Tibial artery (tissue), 4 donors: ENCODE results near the gene GABRB3.

Experiments
- DNase-seq, 2 donors: peaks; one replicate each; pipeline ENCODE4 v3.0.0-alpha.2; 2019
- H3K27ac ChIP-seq, 2 donors: fragments of 200-600 bp; sonication (generic) in 1 of 2; 1 replicate in 1 of 2; 2 replicates in 1 of 2; pipeline ENCODE4 v1.5.1; 2018 to 2019; ENCODE audit warnings: mild to moderate bottlenecking in 1 of 2
- H3K27me3 ChIP-seq, 2 donors: fragments of 200-600 bp; sonication (generic) in 1 of 2; one replicate each; pipeline versions ENCODE4 v1.5.1 to v1.6.0; 2016 to 2019
- H3K36me3 ChIP-seq, 3 donors: fragments of 200-600 bp; sonication (generic) in 2 of 3; one replicate each; pipeline ENCODE4 v1.5.1; 2016 to 2019; ENCODE audit warnings: mild to moderate bottlenecking in 2 of 3
- H3K4me1 ChIP-seq, 4 donors: fragments of 200-600 bp; sonication (generic) in 2 of 4; 1 replicate in 3 of 4; 2 replicates in 1 of 4; pipeline ENCODE4 v1.5.1; 2016 to 2019
- H3K4me3 ChIP-seq, 2 donors: fragments of 200-600 bp; sonication (generic) in 1 of 2; 1 replicate in 1 of 2; 2 replicates in 1 of 2; pipeline ENCODE4 v1.5.1; 2018 to 2019; ENCODE audit warnings: mild to moderate bottlenecking in 2 of 2
- H3K9me3 ChIP-seq, 3 donors: fragments of 200-600 bp; sonication (generic) in 1 of 3; one replicate each; pipeline ENCODE4 v1.5.1; 2016 to 2019
- CTCF ChIP-seq, 2 experiments: fragments of 200-600 bp in 1 of 2; fragments of 450-650 bp in 1 of 2; IDR thresholded peaks; one replicate each; pipeline ENCODE4 v1.5.1; 2017 to 2019; ENCODE audit warnings: antibody characterized with exemption in 2 of 2, mild to moderate bottlenecking in 1 of 2, moderate library complexity in 1 of 2
- intact Hi-C: fragments of 100-400 bp; cut with DNase I; formaldehyde crosslinking; loops from one replicate; pipeline ENCODE4 v1.15.0; 2023; ENCODE audit warnings: low total_unique reads

Gene GABRB3

GRCh38 chr15:26621816-26622215, 151.1 kb downstream of the GABRB3 start:
- no peak for DNase-seq
- TF ChIP-seq CTCF (IDR thresholded peaks at IDR 0.05): no peak
- no peaks in the 10 kb centered on the region for H3K9me3 ChIP-seq
- no peak overlapping the region for H3K27ac ChIP-seq
- no peaks in the 10 kb centered on the region for H3K36me3 ChIP-seq
- intact Hi-C loops: no loop called here
- H3K4me3 ChIP-seq: no peak overlapping the region
- H3K27me3 ChIP-seq: no peaks in the 10 kb centered on the region
- H3K4me1 ChIP-seq: no peaks in the 10 kb centered on the region

GRCh38 chr15:26620528-26621458, 152.1 kb downstream of the GABRB3 start:
- no peaks in the 10 kb centered on the region for H3K36me3 ChIP-seq
- no peaks in the 10 kb centered on the region for H3K9me3 ChIP-seq
- H3K27me3 ChIP-seq: no peaks in the 10 kb centered on the region
- H3K4me3 ChIP-seq: no peak overlapping the region
- no peaks in the 10 kb centered on the region for H3K4me1 ChIP-seq
- DNase-seq: no peak
- TF ChIP-seq CTCF (IDR thresholded peaks at IDR 0.05): no peak
- intact Hi-C loops: no loop called here
- no peak overlapping the region for H3K27ac ChIP-seq

GRCh38 chr15:26615927-26616302, 157.0 kb downstream of the GABRB3 start:
- no peaks in the 10 kb centered on the region for H3K9me3 ChIP-seq
- no peak for DNase-seq
- H3K27me3 ChIP-seq: no peaks in the 10 kb centered on the region
- H3K27ac ChIP-seq: no peak overlapping the region
- intact Hi-C loops: no loop called here
- no peak overlapping the region for H3K4me3 ChIP-seq
- TF ChIP-seq CTCF (IDR thresholded peaks at IDR 0.05): no peak
- no peaks in the 10 kb centered on the region for H3K4me1 ChIP-seq
- no peaks in the 10 kb centered on the region for H3K36me3 ChIP-seq

- TF ChIP-seq CTCF (IDR thresholded peaks at IDR 0.05): no peak
- H3K4me3 ChIP-seq: no peak overlapping the region
- intact Hi-C loops: no loop called here
- no peaks in the 10 kb centered on the region for H3K9me3 ChIP-seq
- no peaks in the 10 kb centered on the region for H3K4me1 ChIP-seq
- H3K27me3 ChIP-seq: no peaks in the 10 kb centered on the region
- DNase-seq: no peak
- H3K36me3 ChIP-seq: no peaks in the 10 kb centered on the region
- H3K27ac ChIP-seq: no peak overlapping the region
These were observed 157.5 kb downstream of the GABRB3 start for GRCh38 chr15:26615188-26615926.

GRCh38 chr15:26614734-26615133, 158.1 kb downstream of the GABRB3 start:
- no peak for TF ChIP-seq CTCF (IDR thresholded peaks at IDR 0.05)
- H3K36me3 ChIP-seq: no peaks in the 10 kb centered on the region
- intact Hi-C loops: no loop called here
- H3K4me3 ChIP-seq: no peak overlapping the region
- no peaks in the 10 kb centered on the region for H3K4me1 ChIP-seq
- no peaks in the 10 kb centered on the region for H3K9me3 ChIP-seq
- no peak for DNase-seq
- no peaks in the 10 kb centered on the region for H3K27me3 ChIP-seq
- H3K27ac ChIP-seq: no peak overlapping the region
